Measurements from ENCODE around the gene SMYD3. TPM values are rescaled to one million over a fixed set of nuclear protein-coding genes. Genes with fewer than 3 reads are reported as not detected.

Gene SMYD3
- total RNA-seq, 6 experiments from 2014 or later = 6.3 to 10.0 (median 6.6) TPM

GRCh38 chr1:246265481-246265880 is 241.6 kb downstream of the SMYD3 start:
- no peak overlapping the region for H3K27ac ChIP-seq
- no peak for DNase-seq
- no peak overlapping the region for H3K4me3 ChIP-seq
- no peaks in the 10 kb centered on the region for H3K27me3 ChIP-seq
- intact Hi-C loops (cut with DNase I) = no loop called here
- H3K36me3 ChIP-seq = no peaks in the 10 kb centered on the region
- TF ChIP-seq POLR2A (IDR thresholded peaks at IDR 0.05) (no peak), CTCF (IDR thresholded peaks at IDR 0.05) (no peak)
- WGBS (ENCODE audit: insufficient coverage, low coverage, low lambda C conversion rate, missing lambda C conversion rate) = 100% methylated on average over 2 of the region's 2 CpGs
- no peaks in the 10 kb centered on the region for H3K4me1 ChIP-seq
- no peaks in the 10 kb centered on the region for H3K9me3 ChIP-seq
- no peak for ATAC-seq

- Histone ChIP-seq H3K36me3 (no peaks in the 10 kb centered on the region), H3K27ac (no peak overlapping the region), H3K4me1 (no peaks in the 10 kb centered on the region), H3K27me3 (no peaks in the 10 kb centered on the region), H3K4me3 (no peak overlapping the region), H3K9me3 (peaks cover 0 to 8% (median 0%) of the 10 kb centered on the region in 4 donors)
- DNase-seq (no peak), ATAC-seq (no peak)
- intact Hi-C loops (cut with DNase I) = no loop called here
- WGBS (ENCODE audit: insufficient coverage, low coverage, low lambda C conversion rate, missing lambda C conversion rate) = 81% methylated on average over 6 of the region's 6 CpGs
- TF ChIP-seq CTCF (IDR thresholded peaks at IDR 0.05) (no peak), POLR2A (IDR thresholded peaks at IDR 0.05) (no peak)
Measured at GRCh38 chr1:246262281-246262680, 244.8 kb downstream of the SMYD3 start.

- H3K27me3 ChIP-seq = no peaks in the 10 kb centered on the region
- no peaks in the 10 kb centered on the region for H3K36me3 ChIP-seq
- H3K27ac ChIP-seq = no peak overlapping the region
- ATAC-seq = no peak
- intact Hi-C loops (cut with DNase I) = no loop called here
- WGBS (ENCODE audit: insufficient coverage, low coverage, low lambda C conversion rate, missing lambda C conversion rate) = 90% methylated on average over 3 of the region's 3 CpGs
- TF ChIP-seq POLR2A (IDR thresholded peaks at IDR 0.05) (no peak), CTCF (IDR thresholded peaks at IDR 0.05) (peak in 1 of 4 donors; percentile 8)
- H3K9me3 ChIP-seq = peaks cover 0 to 8% (median 0%) of the 10 kb centered on the region in 4 donors
- no peaks in the 10 kb centered on the region for H3K4me1 ChIP-seq
- DNase-seq = no peak
- H3K4me3 ChIP-seq = no peak overlapping the region
Measured at GRCh38 chr1:246261639-246262038, 245.4 kb downstream of the SMYD3 start.

GRCh38 chr1:246258250-246258649 is 248.8 kb downstream of the SMYD3 start:
- no peak overlapping the region for H3K4me3 ChIP-seq
- no peaks in the 10 kb centered on the region for H3K4me1 ChIP-seq
- TF ChIP-seq CTCF (IDR thresholded peaks at IDR 0.05) (no peak), POLR2A (IDR thresholded peaks at IDR 0.05) (no peak)
- H3K9me3 ChIP-seq = peaks cover 0 to 8% (median 0%) of the 10 kb centered on the region in 4 donors
- 75% methylated on average over 4 of the region's 4 CpGs for WGBS (ENCODE audit: insufficient coverage, low coverage, low lambda C conversion rate, missing lambda C conversion rate)
- intact Hi-C loops (cut with DNase I) = no loop called here
- DNase-seq (no peak), ATAC-seq (no peak)
- H3K27ac ChIP-seq = no peak overlapping the region
- H3K36me3 ChIP-seq = no peaks in the 10 kb centered on the region
- H3K27me3 ChIP-seq = no peaks in the 10 kb centered on the region

- ATAC-seq (no peak), DNase-seq (no peak)
- Histone ChIP-seq H3K4me3 (no peak overlapping the region), H3K36me3 (no peaks in the 10 kb centered on the region), H3K27ac (no peak overlapping the region), H3K27me3 (no peaks in the 10 kb centered on the region), H3K4me1 (no peaks in the 10 kb centered on the region), H3K9me3 (peaks cover 0 to 8% (median 0%) of the 10 kb centered on the region in 4 donors)
- no peak for TF ChIP-seq CTCF (IDR thresholded peaks at IDR 0.05)
- TF ChIP-seq POLR2A (IDR thresholded peaks at IDR 0.05) = no peak
- 79% methylated on average over 2 of the region's 2 CpGs for WGBS (ENCODE audit: insufficient coverage, low coverage, low lambda C conversion rate, missing lambda C conversion rate)
- intact Hi-C loops (cut with DNase I) = no loop called here
Measured at GRCh38 chr1:246255773-246256172, 251.3 kb downstream of the SMYD3 start.
